NCI-H2107 (cell line): ENCODE data around the gene FOXA2.
A peak's percentile ranks its signal among the peaks of the same experiment; 100 is the strongest.
"Not testable (repeated sequence)": the region's sequence is repeated elsewhere in the genome, so short reads cannot be mapped to it uniquely, and the experiment has no call there.

Source experiments
- DNase-seq: peaks from one replicate; lab custom pipeline; 2025; lab: John Stamatoyannopoulos, UW

The FOXA2 gene

GRCh38 chr20:22584522-22584921, at the start of gene FOXA2:
FOXA2 (minus strand) TSS chr20:22584572; CDS start chr20:22584278, 294 bp downstream.
- peak; percentile 29 for DNase-seq

GRCh38 chr20:22630701-22631100, 46.3 kb upstream of the FOXA2 start:
- no peak for DNase-seq

- no peak for DNase-seq
Observed at GRCh38 chr20:22629927-22630326, 45.6 kb upstream of the FOXA2 start.

GRCh38 chr20:22629447-22629846, 45.1 kb upstream of the FOXA2 start:
- no peak for DNase-seq

GRCh38 chr20:22626496-22626895, 42.1 kb upstream of the FOXA2 start:
- DNase-seq, result no peak

GRCh38 chr20:22623211-22623610, 38.8 kb upstream of the FOXA2 start:
- DNase-seq, result no peak

- DNase-seq, result no peak
Observed at GRCh38 chr20:22620342-22620741, 36.0 kb upstream of the FOXA2 start.

- no peak for DNase-seq
Observed at GRCh38 chr20:22619806-22620205, 35.4 kb upstream of the FOXA2 start.

- no peak for DNase-seq
Observed at GRCh38 chr20:22619272-22619671, 34.9 kb upstream of the FOXA2 start.

- no peak for DNase-seq
Observed at GRCh38 chr20:22617160-22617559, 32.8 kb upstream of the FOXA2 start.

- no peak for DNase-seq
Observed at GRCh38 chr20:22616551-22616950, 32.2 kb upstream of the FOXA2 start.

- no peak for DNase-seq
Observed at GRCh38 chr20:22615425-22615824, 31.1 kb upstream of the FOXA2 start.

- no peak for DNase-seq
Observed at GRCh38 chr20:22611636-22612035, 27.3 kb upstream of the FOXA2 start.

GRCh38 chr20:22607695-22608094, 23.3 kb upstream of the FOXA2 start:
- DNase-seq, result no peak

- no peak for DNase-seq
Observed at GRCh38 chr20:22604815-22605214, 20.4 kb upstream of the FOXA2 start.

- DNase-seq, result no peak
Observed at GRCh38 chr20:22601361-22602141, 17.2 kb upstream of the FOXA2 start.

- DNase-seq, result not testable (repeated sequence)
Observed at GRCh38 chr20:22599258-22599657, 14.9 kb upstream of the FOXA2 start.

GRCh38 chr20:22597303-22597702, 12.9 kb upstream of the FOXA2 start:
- no peak for DNase-seq

GRCh38 chr20:22590662-22591061, 6.3 kb upstream of the FOXA2 start:
- DNase-seq, result no peak

- no peak for DNase-seq
Observed at GRCh38 chr20:22586645-22587310, 2.4 kb upstream of the FOXA2 start.

- no peak for DNase-seq
Observed at GRCh38 chr20:22585786-22586493, 1.6 kb upstream of the FOXA2 start.

GRCh38 chr20:22584922-22585785, 782 bp upstream of the FOXA2 start:
- no peak for DNase-seq
